ENCODE results near the gene TMEM18. TPM values are rescaled to one million over a fixed set of nuclear protein-coding genes. Genes with fewer than 3 reads are reported as not detected.

TMEM18 gene
- total RNA-seq, 1 experiment from 2014 or later: 33.5 TPM

DNA sequence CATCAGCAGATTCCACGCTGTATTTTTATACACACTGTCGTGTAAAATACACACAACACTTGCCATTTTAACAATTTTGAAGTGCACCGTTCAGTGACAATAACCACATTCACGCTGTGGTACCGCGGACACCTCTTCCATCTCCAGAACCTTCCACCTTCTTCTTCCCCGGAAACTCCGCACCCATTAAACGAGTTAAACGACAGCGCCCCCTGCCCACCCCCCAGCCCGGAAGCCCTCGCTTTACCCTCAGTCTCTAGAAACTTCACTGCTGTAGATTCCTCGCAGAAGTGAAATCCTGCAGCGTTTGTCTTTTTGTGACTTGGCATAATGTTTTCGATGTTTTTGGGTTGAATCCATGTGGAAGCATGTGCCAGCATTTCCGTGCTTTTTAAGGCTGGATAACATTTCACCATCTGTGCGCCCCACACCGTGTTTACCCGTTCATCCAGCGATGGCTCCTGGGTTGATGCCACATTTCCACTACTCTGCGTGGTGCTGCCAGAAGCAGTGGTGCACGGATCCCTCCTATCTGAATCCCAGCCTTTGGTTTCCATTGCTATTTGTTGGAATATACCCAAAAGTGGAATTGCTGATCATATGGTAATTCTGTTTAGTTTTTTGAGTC lies 32.0 kb upstream of the TMEM18 start:
- POLR2A ChIA-PET: no interaction called here
- RAD21 ChIA-PET (ENCODE audit: low non-redundant PET in 1 of 2, low total read pairs in 2 of 2, uncharacterized antibody in 2 of 2, unreplicated experiment in 2 of 2): no interaction called here
- no peaks in the 10 kb centered on the region for H3K9me3 ChIP-seq (ENCODE audit: control insufficient read depth in 1 of 2, insufficient read depth in 1 of 2, low read depth in 1 of 2, low read length in 2 of 2)
- H3K4me1 ChIP-seq (ENCODE audit: control insufficient read depth in 1 of 2, insufficient read depth in 2 of 2, low read length in 2 of 2): no peaks in the 10 kb centered on the region; a peak in 1 of 4 replicates
- H3K9ac ChIP-seq (ENCODE audit: low read length): no peak overlapping the region
- no peak overlapping the region for H3K27ac ChIP-seq (ENCODE audit: low read depth, low read length)
- no peak overlapping the region for H2AFZ ChIP-seq (ENCODE audit: low read depth, low read length, poor library complexity, severe bottlenecking)
- H3K36me3 ChIP-seq (ENCODE audit: control insufficient read depth in 1 of 2, insufficient read depth in 2 of 2, low read length in 2 of 2): no peaks in the 10 kb centered on the region
- H3K9me2 ChIP-seq (ENCODE audit: insufficient read depth): no peaks in the 10 kb centered on the region
- H4K20me1 ChIP-seq (ENCODE audit: insufficient read depth): no peaks in the 10 kb centered on the region
- H3K4me2 ChIP-seq (ENCODE audit: low read length): no peak overlapping the region
- intact Hi-C loops (cut with micrococcal nuclease): no loop called here
- ATAC-seq (no peak), DNase-seq (ENCODE audit: low read depth, low spot score) (no peak)
- no TSS peak for BruUV-seq (replicated peaks)
- H3K79me2 ChIP-seq (ENCODE audit: insufficient read depth, low read length): no peaks in the 10 kb centered on the region
- TF ChIP-seq SRF (IDR thresholded peaks at IDR 0.05; ENCODE audit: low read depth) (no peak), JUND (IDR thresholded peaks at IDR 0.05) (no peak), YY1 (IDR thresholded peaks at IDR 0.05; ENCODE audit: extremely low read depth, insufficient replicate concordance, low read depth, low read length) (no peak), POLR2AphosphoS5 (IDR thresholded peaks at IDR 0.05; ENCODE audit: low read depth, low read length) (no peak), EGR1 (IDR thresholded peaks at IDR 0.05; ENCODE audit: low read depth) (no peak), FOSL1 (IDR thresholded peaks at IDR 0.05; ENCODE audit: low read depth) (no peak), SIN3A (IDR thresholded peaks at IDR 0.05; ENCODE audit: low read depth) (no peak), POLR2A (IDR thresholded peaks at IDR 0.05; ENCODE audit: borderline replicate concordance, extremely low read depth, insufficient read depth, insufficient read length) (no peak), SP1 (IDR thresholded peaks at IDR 0.05; ENCODE audit: low read depth) (no peak), ELF1 (IDR thresholded peaks at IDR 0.05; ENCODE audit: borderline replicate concordance, low read depth) (no peak), ZNF274 (IDR thresholded peaks at IDR 0.05; ENCODE audit: low read depth, low read length) (no peak)
- TF ChIP-seq, protein P1, sequence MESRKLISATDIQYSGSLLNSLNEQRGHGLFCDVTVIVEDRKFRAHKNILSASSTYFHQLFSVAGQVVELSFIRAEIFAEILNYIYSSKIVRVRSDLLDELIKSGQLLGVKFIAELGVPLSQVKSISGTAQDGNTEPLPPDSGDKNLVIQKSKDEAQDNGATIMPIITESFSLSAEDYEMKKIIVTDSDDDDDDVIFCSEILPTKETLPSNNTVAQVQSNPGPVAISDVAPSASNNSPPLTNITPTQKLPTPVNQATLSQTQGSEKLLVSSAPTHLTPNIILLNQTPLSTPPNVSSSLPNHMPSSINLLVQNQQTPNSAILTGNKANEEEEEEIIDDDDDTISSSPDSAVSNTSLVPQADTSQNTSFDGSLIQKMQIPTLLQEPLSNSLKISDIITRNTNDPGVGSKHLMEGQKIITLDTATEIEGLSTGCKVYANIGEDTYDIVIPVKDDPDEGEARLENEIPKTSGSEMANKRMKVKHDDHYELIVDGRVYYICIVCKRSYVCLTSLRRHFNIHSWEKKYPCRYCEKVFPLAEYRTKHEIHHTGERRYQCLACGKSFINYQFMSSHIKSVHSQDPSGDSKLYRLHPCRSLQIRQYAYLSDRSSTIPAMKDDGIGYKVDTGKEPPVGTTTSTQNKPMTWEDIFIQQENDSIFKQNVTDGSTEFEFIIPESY (IDR thresholded peaks at IDR 0.05; ENCODE audit: extremely low read depth, insufficient replicate concordance, low read length): no peak
- TF ChIP-seq, protein P2, sequence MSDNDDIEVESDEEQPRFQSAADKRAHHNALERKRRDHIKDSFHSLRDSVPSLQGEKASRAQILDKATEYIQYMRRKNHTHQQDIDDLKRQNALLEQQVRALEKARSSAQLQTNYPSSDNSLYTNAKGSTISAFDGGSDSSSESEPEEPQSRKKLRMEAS (IDR thresholded peaks at IDR 0.05): no peak
- CTCF ChIA-PET: no interaction called here
- H3K27me3 ChIP-seq (ENCODE audit: insufficient read depth, low read length): peaks cover 18% of the 10 kb centered on the region
- no peak overlapping the region for H3K4me3 ChIP-seq (replicated peaks in 1 of 2; ENCODE audit: low read depth in 1 of 2, low read length in 2 of 2)

All from HCT116 (cell line).